ENCODE measurements around the gene SIGLEC8.
"Not testable (repeated sequence)": the region's sequence is repeated elsewhere in the genome, so short reads cannot be mapped to it uniquely, and the experiment has no call there.

GRCh38 chr19:51500931-51501330, 42.7 kb upstream of the SIGLEC8 start:
- not testable (repeated sequence) for TF ChIP-seq POLR2A, CTCF (IDR thresholded peaks at IDR 0.05)

Data from right lobe of liver (tissue), 4 donors.